Stimulated activated CD4-positive, alpha-beta T cell treated with anti-CD3 and anti-CD28 coated beads, Interleukin-2, amount 100 ng/mL, for 48 hours (primary cell): ENCODE measurements around the gene CLEC2D.
"Not testable (repeated sequence)": the region's sequence is repeated elsewhere in the genome, so short reads cannot be mapped to it uniquely, and the experiment has no call there.

Experiments used
- DNase-seq, 2 donors: peaks; one replicate each; pipeline ENCODE4 v3.0.0-alpha.2; 2020

CLEC2D gene

DNA sequence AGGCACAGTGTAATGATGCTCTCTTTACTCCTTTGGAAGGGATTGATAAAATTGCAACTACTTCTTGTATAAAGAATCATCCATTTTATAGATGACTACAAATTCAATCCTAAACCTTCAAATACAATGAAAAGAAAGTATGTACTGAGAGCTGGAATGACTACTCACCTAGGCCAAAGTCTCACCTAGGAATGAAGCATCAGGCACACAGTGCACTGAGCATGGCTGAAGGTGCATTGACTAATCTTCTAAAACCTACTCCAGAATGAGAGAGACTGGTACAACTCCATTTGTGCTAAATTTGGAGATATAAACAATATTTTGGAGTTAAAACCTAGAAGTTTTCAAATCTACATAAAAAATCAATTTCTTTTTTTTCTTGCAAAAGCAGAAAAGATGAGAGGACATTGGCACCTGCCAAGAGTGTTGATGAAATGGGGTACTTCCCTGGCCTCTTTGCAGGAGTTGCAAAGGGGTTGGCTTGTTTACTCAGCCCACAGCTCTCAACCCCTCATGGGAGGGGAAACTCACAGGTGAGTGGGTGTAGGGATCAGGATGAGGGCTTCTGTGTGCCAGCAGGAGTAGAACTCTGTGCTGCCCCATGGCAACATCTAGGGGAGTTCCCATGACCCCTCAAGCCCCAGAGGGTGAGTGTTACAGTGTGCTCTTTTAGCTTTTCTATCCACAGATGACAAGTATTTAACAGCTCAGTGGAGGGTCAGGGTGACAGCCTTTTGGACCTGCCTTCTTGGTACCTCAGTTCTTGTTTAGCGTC lies 32.1 kb downstream of the CLEC2D start:
- DNase-seq: peak in 1 of 2 donors; percentile 23

DNA sequence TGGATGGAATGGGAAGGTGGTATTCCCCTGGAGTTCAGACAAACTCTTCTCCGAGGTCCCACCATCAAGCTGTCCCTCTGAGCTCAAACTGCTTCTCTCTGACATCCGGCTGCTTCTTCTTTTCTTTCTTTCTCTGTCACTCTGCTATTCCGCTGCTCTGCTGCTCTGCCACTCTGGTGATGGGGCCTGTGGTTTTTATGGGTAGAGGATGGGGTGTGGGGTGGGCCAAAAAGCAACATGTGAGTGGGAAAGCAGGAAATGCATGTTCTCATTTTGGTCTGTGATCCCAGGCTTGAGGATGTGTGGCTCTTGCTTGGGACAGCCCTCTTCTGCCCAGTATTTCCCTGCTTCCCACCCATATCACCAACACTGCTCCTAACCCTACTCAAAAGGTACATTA lies 32.7 kb downstream of the CLEC2D start:
- peak in 1 of 2 donors; percentile 25 for DNase-seq

DNA sequence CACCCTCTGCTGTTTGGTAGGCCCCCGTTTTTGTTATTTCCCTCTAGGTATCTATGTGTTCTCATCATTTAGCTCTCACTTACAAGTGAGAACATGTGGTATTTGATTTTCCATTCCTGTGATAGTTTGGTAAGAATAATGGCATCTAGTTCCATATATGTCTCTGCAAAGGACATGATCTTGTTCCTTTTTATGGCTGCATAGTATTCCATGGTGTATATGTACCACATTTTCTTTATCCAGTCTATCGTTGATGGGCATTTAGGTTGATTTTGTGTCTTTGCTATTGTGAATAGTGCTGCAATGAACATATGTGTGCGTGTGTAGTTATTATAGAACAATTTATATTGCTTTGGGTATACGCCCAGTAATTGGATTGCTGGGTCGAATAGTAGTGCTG lies 35.0 kb downstream of the CLEC2D start:
- not testable (repeated sequence) for DNase-seq

DNA sequence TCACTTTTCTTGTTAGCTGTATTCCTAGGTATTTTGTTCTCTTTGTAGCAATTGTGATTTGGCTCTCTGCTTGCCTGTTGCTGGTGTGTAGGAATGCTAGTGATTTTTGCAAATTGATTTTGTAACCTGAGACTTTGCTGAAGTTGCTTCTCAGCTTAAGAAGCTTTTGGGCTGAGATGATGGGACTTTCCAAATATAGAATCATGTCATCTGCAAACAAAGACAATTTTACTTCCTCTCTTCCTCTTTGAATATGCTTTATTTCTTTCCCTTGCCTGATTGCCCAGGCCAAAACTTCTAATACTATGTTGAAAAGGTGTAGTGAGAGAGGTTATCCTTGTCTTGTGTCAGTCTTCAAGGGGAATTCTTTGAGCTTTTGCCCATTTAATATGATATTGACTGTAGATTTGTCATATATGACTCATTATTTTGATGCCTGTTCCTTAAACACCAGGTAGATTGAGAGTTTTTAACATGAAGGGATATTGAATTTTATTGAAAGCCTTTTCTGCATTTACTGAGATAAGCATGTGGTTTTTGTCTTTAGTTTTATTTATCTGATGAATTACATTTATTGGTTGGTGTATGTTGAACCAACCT lies 36.7 kb downstream of the CLEC2D start:
- no peak for DNase-seq

DNA sequence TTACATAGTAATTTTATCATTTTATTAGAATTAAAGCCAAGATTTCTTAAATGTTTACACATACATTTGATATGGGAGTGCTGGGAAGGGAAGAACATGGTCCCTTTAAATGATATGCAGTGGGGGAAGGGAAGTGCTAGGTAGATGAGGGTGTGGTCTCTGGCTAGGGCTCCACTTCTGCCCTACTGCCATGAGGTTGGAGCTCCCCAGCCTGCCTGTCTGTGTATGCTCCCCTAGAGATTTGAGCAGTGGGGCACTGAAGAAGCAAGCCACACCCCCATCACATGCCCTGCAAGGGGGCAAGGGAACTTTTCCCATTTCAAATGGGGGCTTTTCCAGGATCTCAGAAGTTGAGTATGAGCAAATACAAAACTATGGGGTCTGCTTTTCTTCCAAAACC lies 37.8 kb downstream of the CLEC2D start:
- DNase-seq: no peak

DNA sequence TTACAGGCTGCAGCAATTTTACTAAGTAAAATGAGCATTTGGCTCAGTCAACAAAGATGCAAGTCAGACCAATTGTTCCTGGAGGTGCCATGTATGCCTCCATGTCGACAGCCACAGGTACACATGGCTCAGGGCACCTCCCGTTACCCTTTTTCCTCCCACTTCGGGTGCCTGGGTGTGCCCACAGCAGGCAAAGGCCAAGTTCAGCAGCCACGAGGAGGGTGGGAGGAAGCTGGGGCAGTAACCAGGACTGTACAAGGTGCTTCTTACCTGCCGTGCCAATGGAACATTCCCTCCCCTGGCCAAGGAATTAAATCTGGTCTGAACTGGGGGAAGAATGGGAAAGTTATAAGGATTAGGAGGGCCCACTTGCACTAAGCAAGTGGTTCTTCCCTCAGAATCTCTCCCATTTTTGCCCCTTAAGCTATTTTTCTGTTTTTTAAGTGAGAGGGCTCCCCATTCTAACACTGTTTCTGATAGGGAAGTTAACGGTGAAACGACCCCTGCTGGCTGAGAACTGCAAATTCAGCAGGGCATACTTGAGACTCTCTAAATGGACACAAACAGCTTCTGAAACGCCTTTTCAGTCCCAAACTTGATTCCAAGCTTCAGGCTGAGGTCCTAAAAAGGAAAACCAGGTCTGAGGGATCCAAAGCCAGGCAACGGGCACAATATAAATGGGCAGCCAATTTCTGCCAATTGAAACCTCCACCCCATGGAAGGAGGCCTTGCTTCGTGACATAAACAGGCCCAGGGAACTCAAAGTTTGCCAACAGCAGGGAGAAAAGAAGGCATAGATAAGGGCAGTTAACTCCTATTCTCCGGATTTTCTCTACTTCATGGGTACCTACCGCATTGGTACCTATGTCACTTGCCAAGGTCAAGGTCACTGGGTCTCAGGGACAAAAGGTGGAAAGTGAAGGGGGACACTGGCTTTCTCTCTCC lies 38.6 kb downstream of the CLEC2D start:
- DNase-seq: peak; percentile 57 to 60

DNA sequence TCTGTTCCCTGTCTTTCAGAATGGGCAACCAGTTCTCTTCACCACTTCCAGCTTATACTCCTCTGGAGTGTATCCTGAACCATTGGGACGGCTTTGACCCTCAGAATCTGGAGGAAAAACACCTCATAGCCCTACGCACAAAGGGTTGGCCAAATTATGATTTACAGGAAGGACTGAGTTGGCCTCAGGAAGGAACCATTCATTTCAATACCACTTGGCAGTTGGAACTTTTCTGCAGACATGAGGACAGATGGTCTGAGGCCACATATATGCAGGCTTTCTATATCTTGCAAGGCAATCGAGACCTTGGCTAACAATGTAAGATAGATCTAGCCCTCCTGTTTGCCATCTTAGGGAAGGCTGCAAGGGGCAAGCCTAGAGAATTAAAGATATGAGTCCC lies 39.3 kb downstream of the CLEC2D start:
- DNase-seq: no peak

DNA sequence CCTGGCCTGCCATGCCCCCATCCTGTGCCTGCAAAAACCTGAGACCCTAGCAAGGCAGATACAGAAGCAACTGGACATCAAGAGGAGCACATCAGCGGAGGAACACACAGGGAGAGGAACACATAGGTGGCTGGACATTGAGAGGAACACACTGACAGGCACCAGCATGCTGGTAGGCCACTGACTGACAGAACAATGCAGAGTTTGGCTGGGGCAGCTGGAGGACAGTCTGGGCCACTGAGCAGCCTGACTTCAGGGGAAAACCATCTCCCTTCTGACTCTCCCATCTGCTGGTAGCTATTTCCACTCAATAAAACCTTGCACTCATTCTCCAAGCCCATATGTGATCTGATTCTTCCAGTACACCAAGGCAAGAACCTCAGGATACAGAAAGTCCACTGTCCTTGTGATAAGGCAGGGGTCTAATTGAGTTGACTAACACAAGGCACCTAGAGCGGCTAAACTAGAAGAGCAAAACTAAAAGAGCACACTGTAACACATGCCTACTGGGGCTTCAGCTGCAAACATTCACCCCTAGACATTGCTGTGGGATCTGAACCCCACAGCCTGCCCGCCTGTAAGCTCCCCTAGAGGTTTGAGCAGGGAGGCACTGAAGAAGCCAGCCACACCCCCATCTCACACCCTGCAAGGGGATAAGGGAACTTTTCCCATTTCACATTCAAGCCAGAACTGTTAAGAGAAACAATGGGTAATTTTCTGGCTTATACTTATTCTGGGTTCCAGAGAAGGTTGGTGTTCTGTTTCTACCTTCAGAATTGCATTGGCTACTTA lies 41.3 kb downstream of the CLEC2D start:
- no peak for DNase-seq

DNA sequence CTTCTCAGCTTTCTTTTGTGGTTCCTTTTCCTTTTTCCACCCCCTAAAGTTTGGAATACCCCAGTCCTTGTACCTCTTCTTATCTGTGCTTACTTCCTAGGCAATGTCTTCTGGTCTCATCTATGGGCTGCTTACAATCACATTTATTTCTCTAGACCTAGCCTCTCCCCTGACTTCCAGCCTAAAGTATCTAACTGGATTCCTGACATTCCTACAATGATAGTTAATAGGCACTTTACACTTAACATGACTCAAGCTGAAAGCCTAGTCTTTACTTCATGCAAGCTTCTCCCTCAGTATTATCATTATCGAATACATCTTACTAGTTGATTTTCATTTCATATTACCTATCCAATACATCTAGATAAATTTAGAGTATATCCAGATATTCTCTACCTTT lies 42.2 kb downstream of the CLEC2D start:
- no peak for DNase-seq

DNA sequence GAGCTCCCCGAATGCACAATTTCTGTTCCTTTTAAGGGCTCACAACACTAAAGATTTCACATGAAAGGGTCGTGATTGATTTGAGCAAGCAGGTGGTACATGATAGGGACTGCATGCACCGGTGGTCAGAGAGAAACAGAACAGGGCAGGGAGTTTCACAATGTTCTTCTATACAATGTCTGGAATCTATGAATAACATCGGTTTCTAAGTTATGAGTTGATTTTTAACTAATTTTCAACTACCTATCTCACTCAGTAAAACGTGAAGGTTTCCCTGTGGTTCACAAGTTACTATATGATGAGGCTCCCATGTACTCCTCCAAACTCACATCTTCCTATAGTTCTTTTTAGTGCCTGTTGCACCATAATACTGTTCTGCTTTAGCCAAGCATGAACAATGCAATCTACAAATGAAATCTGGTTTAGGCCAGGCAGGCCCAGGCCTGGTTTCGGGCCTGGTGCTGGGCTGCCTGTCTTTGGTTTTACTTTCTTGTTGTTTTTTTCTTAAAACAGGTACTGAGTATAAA lies 43.6 kb downstream of the CLEC2D start:
- not testable (repeated sequence) for DNase-seq

DNA sequence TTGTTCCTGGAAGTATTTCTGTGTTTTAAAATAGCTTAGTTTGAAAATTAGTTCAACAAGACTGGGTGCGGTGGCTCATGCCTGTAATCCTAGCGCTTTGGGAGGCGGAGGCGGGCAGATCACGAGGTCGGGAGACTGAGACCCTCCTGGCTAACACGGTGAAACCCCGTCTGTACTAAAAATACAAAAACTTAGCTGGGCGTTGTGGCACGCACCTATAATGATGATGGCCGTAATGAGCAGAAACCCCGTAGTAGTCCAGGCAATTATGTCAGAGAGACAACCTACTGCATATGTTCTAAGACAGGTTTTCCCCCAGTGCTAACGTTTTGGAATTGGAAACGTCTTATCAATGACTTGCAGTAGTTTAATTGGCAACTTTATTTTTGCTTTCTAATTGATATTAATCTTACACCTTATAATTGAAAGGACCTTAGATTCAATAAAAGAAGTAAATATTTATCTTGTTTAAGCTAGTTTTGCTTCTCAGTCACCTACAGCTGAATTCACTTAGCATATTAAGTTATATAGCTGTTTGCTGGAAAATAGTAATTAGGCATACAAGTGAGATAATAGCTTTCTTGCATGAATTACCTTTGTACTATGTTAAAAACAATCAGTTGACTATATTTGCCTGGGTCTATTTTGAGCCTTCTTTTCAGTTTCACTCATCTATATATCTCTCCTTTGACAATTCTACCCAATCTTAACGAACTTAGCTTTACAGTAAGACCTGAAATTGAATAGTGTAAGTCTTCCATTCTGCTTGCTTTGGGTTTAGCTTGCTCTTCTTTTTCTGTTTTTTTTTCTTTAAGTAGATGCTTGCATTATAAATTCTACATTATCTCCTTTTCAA lies 47.8 kb downstream of the CLEC2D start:
- DNase-seq: no peak

DNA sequence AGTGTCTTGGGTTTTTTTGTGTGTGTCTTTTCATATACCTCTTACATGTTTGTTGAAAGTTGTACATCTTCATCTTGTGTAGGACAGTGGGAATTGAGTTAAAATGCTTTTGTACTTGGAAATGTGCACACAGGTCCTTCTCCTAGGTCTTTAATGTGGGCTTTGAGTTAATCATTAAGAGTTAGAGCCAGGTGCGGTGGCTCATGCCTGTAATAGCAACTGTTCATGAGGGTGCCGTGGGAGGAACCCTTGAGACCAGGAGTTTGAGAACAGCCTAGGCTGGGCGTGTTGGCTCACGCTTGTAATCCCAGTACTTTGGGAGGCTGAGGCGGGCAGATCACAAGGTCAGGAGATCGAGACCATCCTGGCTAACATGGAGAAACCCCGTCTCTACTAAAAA lies 49.5 kb downstream of the CLEC2D start:
- DNase-seq: no peak

DNA sequence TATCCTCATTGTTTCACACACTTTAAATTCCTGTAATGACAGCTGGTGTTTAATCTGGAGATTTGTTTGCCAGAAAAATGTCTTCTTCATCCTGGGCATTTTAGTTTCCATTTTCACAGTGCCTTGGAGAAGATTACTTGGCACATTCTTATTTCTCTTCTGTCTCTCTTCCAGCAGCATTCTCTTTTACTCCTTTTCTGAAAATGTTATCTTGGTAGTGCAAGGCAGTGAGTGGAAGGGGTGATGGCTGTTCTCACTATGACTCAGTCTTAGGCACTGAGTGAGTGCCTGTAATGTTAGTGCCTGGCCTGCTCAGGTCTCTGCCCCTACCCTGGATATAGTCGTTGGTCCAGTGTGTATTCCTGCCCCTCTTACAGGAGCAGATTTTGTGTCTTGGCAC lies 50.3 kb downstream of the CLEC2D start:
- DNase-seq: no peak

DNA sequence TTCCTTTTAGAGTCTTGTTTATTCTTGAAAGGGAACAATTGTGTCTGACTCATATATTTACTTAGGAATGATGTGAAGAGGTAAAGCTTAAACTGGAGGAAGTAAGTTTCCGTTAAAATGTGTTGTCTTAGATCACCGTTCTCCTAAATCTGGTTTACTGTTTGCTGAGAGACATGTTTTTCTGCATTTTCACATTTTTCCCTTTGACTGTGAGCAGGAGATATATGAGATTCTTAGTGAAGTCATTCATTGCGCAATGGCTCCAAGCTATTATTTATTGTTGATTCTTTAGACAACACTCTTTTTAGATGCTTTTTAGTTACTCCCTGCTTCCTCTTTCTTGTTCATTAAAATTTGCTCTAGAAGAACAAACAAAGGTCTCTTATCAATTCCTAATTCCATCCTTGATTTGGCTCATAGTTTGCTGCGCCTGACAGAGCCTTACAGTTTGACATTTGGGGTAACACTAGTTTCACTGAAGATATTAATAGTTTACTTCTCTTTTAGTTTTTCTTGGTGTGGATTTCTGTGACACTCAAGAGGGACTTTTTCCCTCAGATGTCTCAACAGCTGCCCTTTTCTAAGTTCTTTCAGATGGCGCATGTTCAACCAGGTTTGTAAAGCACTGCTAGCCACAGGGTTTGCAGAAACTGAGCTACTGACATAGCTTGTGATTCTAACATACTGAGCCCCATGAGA lies 52.0 kb downstream of the CLEC2D start:
- DNase-seq: no peak

DNA sequence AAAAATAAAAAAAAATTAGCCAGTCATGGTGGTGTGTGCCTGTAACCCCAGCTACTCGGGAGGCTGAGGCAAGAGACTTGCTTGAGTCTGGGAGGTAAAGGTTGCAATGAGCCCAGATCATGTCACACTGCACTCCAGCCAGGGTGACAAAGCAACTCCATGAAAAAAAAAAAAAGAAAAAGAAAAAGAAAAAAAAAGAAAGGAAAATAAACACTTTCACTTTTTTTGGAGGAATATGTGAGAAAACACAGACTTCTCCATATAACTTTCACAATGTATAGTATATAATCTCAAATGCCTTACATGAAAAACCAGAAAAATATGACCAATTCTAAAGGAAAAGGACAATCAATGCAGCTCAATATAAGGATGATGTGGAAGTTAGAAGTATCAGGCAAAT lies 54.5 kb downstream of the CLEC2D start:
- no peak for DNase-seq

DNA sequence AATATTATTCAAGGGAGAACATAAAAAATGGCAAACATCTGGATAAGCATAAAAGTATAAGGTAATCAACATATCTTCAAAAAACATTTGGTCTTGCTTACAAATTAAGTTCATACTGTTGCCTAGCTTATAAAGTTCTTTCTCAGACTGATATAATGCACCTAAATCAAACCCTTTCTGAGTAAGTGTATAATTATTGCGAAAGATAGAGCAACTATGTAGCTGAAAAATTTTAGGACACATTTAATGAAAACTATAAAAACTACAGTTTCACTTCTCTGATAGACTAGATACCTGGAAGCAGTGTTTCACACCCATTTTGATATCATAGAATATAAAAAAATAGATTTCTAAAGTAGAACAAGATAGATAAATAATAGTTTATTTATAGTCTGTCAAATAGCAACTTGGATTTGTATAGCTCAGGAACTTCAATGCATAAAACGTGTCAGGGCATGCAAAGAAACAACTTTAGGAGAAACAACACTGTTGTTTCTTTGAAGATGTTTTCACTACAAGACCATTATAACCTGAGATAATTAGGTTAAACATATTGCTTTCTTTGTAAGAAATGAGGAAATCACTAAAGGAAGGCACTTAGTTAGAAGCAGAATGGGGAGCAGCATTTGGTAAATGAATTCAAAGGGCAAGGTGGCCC lies 55.8 kb downstream of the CLEC2D start:
- no peak for DNase-seq

DNA sequence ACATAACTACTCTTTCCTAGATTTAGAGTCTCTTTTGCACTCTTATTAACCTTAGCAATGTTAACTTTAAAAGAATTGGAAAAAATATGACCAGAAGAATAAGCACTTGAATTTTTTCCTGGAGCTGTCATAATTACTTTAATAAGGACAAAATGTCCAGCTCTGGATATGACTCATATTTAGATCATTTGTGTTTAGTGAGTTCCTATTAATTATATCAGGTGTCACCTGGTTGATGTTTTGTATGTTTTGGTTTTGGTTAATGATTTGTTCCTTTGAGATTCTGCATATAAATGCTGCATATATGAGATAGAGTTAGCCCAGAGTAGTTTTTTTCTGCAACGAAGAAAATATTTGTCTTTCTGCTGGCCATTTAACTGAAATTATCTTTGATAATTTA lies 58.3 kb downstream of the CLEC2D start:
- no peak for DNase-seq

DNA sequence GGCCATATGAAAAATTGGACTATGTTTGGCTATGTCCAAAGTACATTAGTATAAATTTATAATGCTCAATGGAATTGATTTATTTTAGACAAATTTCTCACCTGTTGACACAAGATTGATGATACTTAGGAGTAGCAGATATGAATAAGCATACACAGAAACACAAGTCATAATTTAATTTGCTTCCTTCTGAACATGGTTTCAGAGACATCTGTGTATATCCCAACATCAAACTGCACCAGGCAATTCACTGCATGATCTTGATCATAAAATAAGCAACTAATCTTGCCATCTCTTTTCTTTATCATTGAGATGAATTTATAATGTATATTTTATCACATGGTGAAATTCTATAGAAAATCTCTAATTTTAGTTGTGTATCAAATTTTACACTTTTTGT lies 59.6 kb downstream of the CLEC2D start:
- no peak for DNase-seq

DNA sequence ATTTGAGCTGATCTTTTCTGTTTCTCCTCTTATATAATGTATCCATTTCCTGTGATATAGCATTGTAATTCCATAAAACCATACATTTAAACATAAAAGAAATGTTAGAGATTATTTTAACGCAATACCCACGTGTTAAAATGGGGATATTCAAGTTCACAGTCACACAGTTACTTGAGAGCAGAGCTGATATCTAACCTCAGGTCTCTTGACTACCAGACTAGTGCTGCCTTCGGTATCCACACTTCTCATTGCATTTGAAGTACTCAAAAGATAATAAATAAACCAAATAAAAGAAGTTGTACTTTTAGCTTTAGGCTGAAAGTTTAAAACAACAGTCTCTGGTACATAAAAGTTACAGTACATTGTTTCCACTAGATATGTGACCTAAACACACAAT lies 60.5 kb downstream of the CLEC2D start:
- DNase-seq: no peak

DNA sequence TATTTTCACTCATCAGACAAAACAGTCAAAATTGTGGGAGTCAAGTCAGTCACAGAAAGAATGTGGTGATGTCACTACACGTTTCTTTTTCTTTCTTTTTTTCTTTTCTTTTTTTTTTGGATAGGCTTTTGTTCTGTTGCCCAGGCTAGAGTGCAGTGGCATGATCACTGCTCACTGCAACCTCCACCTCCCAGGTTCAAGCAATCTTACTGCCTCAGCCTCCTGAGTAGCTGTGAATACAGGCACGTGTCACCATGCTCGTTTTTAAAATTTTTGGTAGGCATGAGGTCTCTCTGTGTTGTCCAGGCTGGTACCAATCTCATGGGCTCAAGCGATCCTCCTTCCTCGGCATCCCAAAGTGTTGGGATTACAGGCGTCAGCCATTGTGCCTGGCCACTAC lies 61.1 kb downstream of the CLEC2D start:
- no peak for DNase-seq
